SK-N-SH (cell line): ENCODE results near the gene MS4A18. TPM values are rescaled to one million over a fixed set of nuclear protein-coding genes. Genes with fewer than 3 reads are reported as not detected.
A peak's percentile ranks its signal among the peaks of the same experiment; 100 is the strongest.

Source experiments
- CTCF ChIA-PET: fragments of 300-600, 350-600 bp; formaldehyde crosslinking; extraction: SDS; loops from one replicate; lab custom pipeline; 2021; lab: Yijun Ruan, JAX
- POLR2A ChIA-PET: fragments of 350-600 bp; sonication (Branson Sonifier 250); formaldehyde crosslinking; extraction: SDS; loops from one replicate; lab custom pipeline; 2020; ENCODE audit warnings: antibody characterized with exemption, inconsistent platforms; lab: Yijun Ruan, JAX
- DNase-seq: peaks from one replicate; pipeline ENCODE4 v3.0.0; 2012
- H2AFZ ChIP-seq: fragments of 200-600 bp; sonication (generic); 2 replicates; pipeline ENCODE4 v1.8.1; 2016; ENCODE audit warnings: antibody characterized with exemption, mild to moderate bottlenecking, low read depth
- H3F3A ChIP-seq: fragments of 200-600 bp; sonication (generic); replicated peaks from 2 replicates; pipeline ENCODE3; 2016; ENCODE audit warnings: antibody characterized with exemption, mild to moderate bottlenecking; ENCODE audit not compliant: insufficient read depth
- H3K27ac ChIP-seq, 2 experiments: fragments of 200-500 bp in 1 of 2; fragments of 200-600 bp in 1 of 2; sonication (Bioruptor generic) in 1 of 2; sonication (generic), shearing (Covaris generic) in 1 of 2; 2 replicates each; pipeline versions ENCODE4 v1.5.1 to v1.6.1; 2014 to 2016; ENCODE audit warnings: low read depth in 2 of 2, inconsistent platforms in 1 of 2, low read length in 1 of 2, mild to moderate bottlenecking in 1 of 2, mixed read lengths in 1 of 2
- H3K27me3 ChIP-seq: fragments of 200-600 bp; sonication (generic), shearing (Covaris generic); 2 replicates; pipeline ENCODE4 v1.6.1; 2016; ENCODE audit warnings: mixed run types; ENCODE audit not compliant: insufficient read depth
- H3K36me3 ChIP-seq, 2 experiments: fragments of 200-500 bp in 1 of 2; fragments of 200-600 bp in 1 of 2; sonication (Bioruptor generic) in 1 of 2; sonication (generic) in 1 of 2; replicated peaks in 1 of 2; 2 replicates each; pipeline versions ENCODE3 to v1.5.1; 2014 to 2016; ENCODE audit warnings: low read length in 1 of 2, mild to moderate bottlenecking in 1 of 2; ENCODE audit not compliant: insufficient read depth in 2 of 2, control insufficient read depth in 1 of 2
- H3K4me1 ChIP-seq, 2 experiments: fragments of 200-500 bp in 1 of 2; fragments of 200-600 bp in 1 of 2; sonication (Bioruptor generic) in 1 of 2; sonication (generic), shearing (Covaris generic) in 1 of 2; 2 replicates each; pipeline versions ENCODE4 v1.5.1 to v1.6.1; 2014 to 2016; ENCODE audit warnings: low read depth in 1 of 2, low read length in 1 of 2, mixed run types in 1 of 2; ENCODE audit not compliant: insufficient read depth in 2 of 2, control insufficient read depth in 1 of 2
- H3K4me2 ChIP-seq: fragments of 200-600 bp; sonication (generic), shearing (Covaris generic); 2 replicates; pipeline ENCODE4 v1.6.1; 2017; ENCODE audit warnings: mixed run types
- H3K4me3 ChIP-seq, 2 experiments: fragments of 200-500 bp in 1 of 2; fragments of 200-600 bp in 1 of 2; sonication (Bioruptor generic) in 1 of 2; sonication (generic), shearing (Covaris generic) in 1 of 2; 2 replicates each; pipeline versions ENCODE4 v1.5.1 to v1.8.1; 2014 to 2016; ENCODE audit warnings: low read depth in 2 of 2, inconsistent platforms in 1 of 2, low read length in 1 of 2, mild to moderate bottlenecking in 1 of 2, mixed read lengths in 1 of 2, moderate library complexity in 1 of 2
- H3K79me2 ChIP-seq: fragments of 200-600 bp; sonication (generic); 2 replicates; pipeline ENCODE4 v1.8.1; 2017; ENCODE audit warnings: mild to moderate bottlenecking; ENCODE audit not compliant: insufficient read depth
- H3K9ac ChIP-seq: fragments of 200-600 bp; sonication (generic); 2 replicates; pipeline ENCODE4 v1.6.1; 2017; ENCODE audit warnings: mixed run types
- H3K9me2 ChIP-seq: fragments of 200-600 bp; sonication (generic); 2 replicates; pipeline ENCODE4 v1.6.1; 2017; ENCODE audit warnings: mixed run types
- H3K9me3 ChIP-seq: fragments of 200-600 bp; sonication (generic); 2 replicates; pipeline ENCODE4 v1.6.1; 2017; ENCODE audit warnings: mixed run types, mild to moderate bottlenecking, moderate library complexity
- H4K20me1 ChIP-seq: fragments of 200-600 bp; sonication (generic); 2 replicates; pipeline ENCODE4 v1.6.1; 2017; ENCODE audit warnings: mild to moderate bottlenecking, mixed run types; ENCODE audit not compliant: insufficient read depth
- CHD2 ChIP-seq: fragments of 150-350 bp; IDR thresholded peaks from 2 replicates; pipeline ENCODE4 v1.6.1; 2018; ENCODE audit warnings: low read length; ENCODE audit not compliant: partially characterized antibody
- ELF1 ChIP-seq: IDR thresholded peaks from 2 replicates; pipeline ENCODE4 v1.4.0; 2012
- EZH2phosphoT487 ChIP-seq: fragments of 200-600 bp; sonication (generic); IDR thresholded peaks from 2 replicates; pipeline ENCODE4 v1.6.1; 2017; ENCODE audit warnings: low read depth, mixed run types, mild to moderate bottlenecking, antibody characterized with exemption, moderate library complexity, borderline replicate concordance
- GABPA ChIP-seq: IDR thresholded peaks from 2 replicates; pipeline ENCODE4 v1.4.0; 2012; ENCODE audit warnings: low read depth, mild to moderate bottlenecking
- GATA2 ChIP-seq: sonication (generic); formaldehyde crosslinking; IDR thresholded peaks from 2 replicates; pipeline ENCODE4 v1.5.0; 2020; ENCODE audit warnings: mild to moderate bottlenecking, missing genetic modification reagents
- JUND ChIP-seq: IDR thresholded peaks from 2 replicates; pipeline ENCODE4 v1.4.0; 2012
- SMC3 ChIP-seq: IDR thresholded peaks from 2 replicates; pipeline ENCODE4 v1.6.1; 2012; ENCODE audit warnings: low read depth, low read length, improper control_type of control experiment
- YY1 ChIP-seq: IDR thresholded peaks from 2 replicates; pipeline ENCODE4 v1.4.0; 2012; ENCODE audit warnings: low read depth, mild to moderate bottlenecking
- WGBS: methylation state at CpG from one replicate; pipeline ENCODE4 v1.1.6; 2017; ENCODE audit warnings: low lambda C conversion rate; 5-methylcytosine and 5-hydroxymethylcytosine counted together
- polyA plus RNA-seq, 3 experiments: library from polyadenylated mRNA; depleted of rRNA; stranded (reverse); fragments of >200 nt; gene quantifications; 2 replicates each; pipeline ENCODE4 v1.2.3, GENCODE V29; 2012
- TF ChIP-seq, protein P1 (sequence below): fragments of 200-600 bp; sonication (generic); IDR thresholded peaks from 2 replicates; pipeline ENCODE4 v1.6.1; 2017; ENCODE audit warnings: antibody characterized with exemption, mild to moderate bottlenecking, moderate library complexity
- TF ChIP-seq, protein P2 (sequence below): IDR thresholded peaks from 2 replicates; pipeline ENCODE4; 2012

The MS4A18 gene
- polyA plus RNA-seq, 1 of the 3 experiments (the other 2 are of a cell fraction): not detected

DNA sequence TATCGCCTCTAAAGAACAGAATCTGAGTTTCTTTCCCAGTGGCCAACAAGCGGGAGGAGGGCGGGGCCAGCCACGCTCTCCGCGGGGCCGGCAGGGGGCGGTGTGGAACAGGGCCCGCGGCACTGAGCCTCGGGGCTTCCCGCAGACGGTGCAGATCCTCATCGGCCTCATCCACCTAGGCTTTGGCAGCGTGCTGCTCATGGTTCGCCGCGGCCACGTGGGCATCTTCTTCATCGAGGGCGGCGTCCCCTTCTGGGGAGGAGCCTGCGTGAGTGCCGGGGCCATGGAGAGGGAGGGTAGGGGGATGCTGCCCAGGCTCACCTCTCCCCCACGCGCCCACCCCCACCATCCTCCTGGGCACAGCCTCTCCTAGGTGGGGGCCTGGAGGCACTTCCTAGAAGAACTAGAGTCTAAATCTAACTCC, 42.9 kb downstream of the MS4A18 start:
- Histone ChIP-seq H3K4me1 (no peaks in the 10 kb centered on the region; a peak in 1 of 4 replicates), H3K79me2 (no peaks in the 10 kb centered on the region), H3K27me3 (peaks cover 40% of the 10 kb centered on the region), H3K9ac (no peak overlapping the region), H3K27ac (no peak overlapping the region), H3K4me3 (no peak overlapping the region), H3F3A (no peaks in the 10 kb centered on the region), H3K9me3 (no peaks in the 10 kb centered on the region), H3K9me2 (no peaks in the 10 kb centered on the region), H4K20me1 (no peaks in the 10 kb centered on the region), H3K4me2 (no peak overlapping the region), H3K36me3 (no peaks in the 10 kb centered on the region), H2AFZ (no peak overlapping the region)
- WGBS: 14% methylated on average over 4 of the region's 26 CpGs
- POLR2A ChIA-PET: no interaction called here
- DNase-seq: peak; percentile 67
- TF ChIP-seq, protein P1, sequence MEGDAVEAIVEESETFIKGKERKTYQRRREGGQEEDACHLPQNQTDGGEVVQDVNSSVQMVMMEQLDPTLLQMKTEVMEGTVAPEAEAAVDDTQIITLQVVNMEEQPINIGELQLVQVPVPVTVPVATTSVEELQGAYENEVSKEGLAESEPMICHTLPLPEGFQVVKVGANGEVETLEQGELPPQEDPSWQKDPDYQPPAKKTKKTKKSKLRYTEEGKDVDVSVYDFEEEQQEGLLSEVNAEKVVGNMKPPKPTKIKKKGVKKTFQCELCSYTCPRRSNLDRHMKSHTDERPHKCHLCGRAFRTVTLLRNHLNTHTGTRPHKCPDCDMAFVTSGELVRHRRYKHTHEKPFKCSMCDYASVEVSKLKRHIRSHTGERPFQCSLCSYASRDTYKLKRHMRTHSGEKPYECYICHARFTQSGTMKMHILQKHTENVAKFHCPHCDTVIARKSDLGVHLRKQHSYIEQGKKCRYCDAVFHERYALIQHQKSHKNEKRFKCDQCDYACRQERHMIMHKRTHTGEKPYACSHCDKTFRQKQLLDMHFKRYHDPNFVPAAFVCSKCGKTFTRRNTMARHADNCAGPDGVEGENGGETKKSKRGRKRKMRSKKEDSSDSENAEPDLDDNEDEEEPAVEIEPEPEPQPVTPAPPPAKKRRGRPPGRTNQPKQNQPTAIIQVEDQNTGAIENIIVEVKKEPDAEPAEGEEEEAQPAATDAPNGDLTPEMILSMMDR: peak; percentile 61
- no peak for TF ChIP-seq GABPA
- no peak for TF ChIP-seq CHD2
- CTCF ChIA-PET: interaction anchor here (0.6 to 2.1 kb wide), 4 partner anchors 8 to 64 kb away, joined by 3 to 16 read pairs (median 4); partner anchors contain the start of gene MS4A15

GRCh38 chr11:60768202-60768601, 43.7 kb downstream of the MS4A18 start:
- no peak overlapping the region for H3K4me3 ChIP-seq
- H3K27me3 ChIP-seq: peaks cover 35% of the 10 kb centered on the region
- no peak overlapping the region for H3K4me2 ChIP-seq
- 27% methylated on average over 7 of the region's 8 CpGs for WGBS
- POLR2A ChIA-PET: no interaction called here
- no peaks in the 10 kb centered on the region for H4K20me1 ChIP-seq
- no peaks in the 10 kb centered on the region for H3K9me3 ChIP-seq
- H2AFZ ChIP-seq: no peak overlapping the region
- no peak for TF ChIP-seq ELF1
- no peak for TF ChIP-seq YY1
- no peak for TF ChIP-seq CHD2
- no peak for TF ChIP-seq JUND
- no peak for TF ChIP-seq EZH2phosphoT487
- no peak for TF ChIP-seq GATA2 (CRISPR knock-in tag)
- TF ChIP-seq, protein P2, sequence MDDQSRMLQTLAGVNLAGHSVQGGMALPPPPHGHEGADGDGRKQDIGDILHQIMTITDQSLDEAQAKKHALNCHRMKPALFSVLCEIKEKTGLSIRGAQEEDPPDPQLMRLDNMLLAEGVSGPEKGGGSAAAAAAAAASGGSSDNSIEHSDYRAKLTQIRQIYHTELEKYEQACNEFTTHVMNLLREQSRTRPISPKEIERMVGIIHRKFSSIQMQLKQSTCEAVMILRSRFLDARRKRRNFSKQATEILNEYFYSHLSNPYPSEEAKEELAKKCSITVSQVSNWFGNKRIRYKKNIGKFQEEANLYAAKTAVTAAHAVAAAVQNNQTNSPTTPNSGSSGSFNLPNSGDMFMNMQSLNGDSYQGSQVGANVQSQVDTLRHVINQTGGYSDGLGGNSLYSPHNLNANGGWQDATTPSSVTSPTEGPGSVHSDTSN: no peak
- TF ChIP-seq SMC3: no peak
- TF ChIP-seq, all 33 proteins: peak for 0
- Histone ChIP-seq H3K79me2 (no peaks in the 10 kb centered on the region), H3K9me2 (no peaks in the 10 kb centered on the region), H3F3A (no peaks in the 10 kb centered on the region), H3K9ac (no peak overlapping the region), H3K4me1 (no peaks in the 10 kb centered on the region; a peak in 1 of 4 replicates), H3K27ac (no peak overlapping the region), H3K36me3 (no peaks in the 10 kb centered on the region)
- no peak for DNase-seq
- CTCF ChIA-PET: interaction anchor here (0.6 to 1.5 kb wide), 3 partner anchors 12 to 63 kb away, joined by 3 to 5 read pairs (median 4); partner anchors contain the start of gene MS4A15
